ENCODE data around the gene GPC6.

GPC6 gene

GRCh38 chr13:93788456-93788855 is 561.8 kb downstream of the GPC6 start:
- Histone ChIP-seq H3K27me3 (ENCODE audit: low read depth, low read length) (peaks cover 68% of the 10 kb centered on the region), H3K9ac (ENCODE audit: low read length) (no peak overlapping the region), H3K79me2 (ENCODE audit: low read length) (no peaks in the 10 kb centered on the region), H3K4me2 (ENCODE audit: low read length) (no peak overlapping the region), H3K36me3 (replicated peaks; ENCODE audit: low read depth, low read length) (no peaks in the 10 kb centered on the region), H3K27ac (ENCODE audit: low read length) (no peak overlapping the region), H3K9me3 (ENCODE audit: insufficient read depth, low read length) (no peaks in the 10 kb centered on the region), H3K4me3 (ENCODE audit: low read length) (no peak overlapping the region), H2AFZ (ENCODE audit: low read depth, low read length) (no peak overlapping the region), H3K4me1 (ENCODE audit: low read length) (peaks cover 12% of the 10 kb centered on the region; the same call in 1 of the 2 replicates), H4K20me1 (ENCODE audit: insufficient read depth, low read length) (0 out of 2 replicates have a peak, but pooled peaks cover 7% of the 10 kb centered on the region)
- TF ChIP-seq, protein P1, sequence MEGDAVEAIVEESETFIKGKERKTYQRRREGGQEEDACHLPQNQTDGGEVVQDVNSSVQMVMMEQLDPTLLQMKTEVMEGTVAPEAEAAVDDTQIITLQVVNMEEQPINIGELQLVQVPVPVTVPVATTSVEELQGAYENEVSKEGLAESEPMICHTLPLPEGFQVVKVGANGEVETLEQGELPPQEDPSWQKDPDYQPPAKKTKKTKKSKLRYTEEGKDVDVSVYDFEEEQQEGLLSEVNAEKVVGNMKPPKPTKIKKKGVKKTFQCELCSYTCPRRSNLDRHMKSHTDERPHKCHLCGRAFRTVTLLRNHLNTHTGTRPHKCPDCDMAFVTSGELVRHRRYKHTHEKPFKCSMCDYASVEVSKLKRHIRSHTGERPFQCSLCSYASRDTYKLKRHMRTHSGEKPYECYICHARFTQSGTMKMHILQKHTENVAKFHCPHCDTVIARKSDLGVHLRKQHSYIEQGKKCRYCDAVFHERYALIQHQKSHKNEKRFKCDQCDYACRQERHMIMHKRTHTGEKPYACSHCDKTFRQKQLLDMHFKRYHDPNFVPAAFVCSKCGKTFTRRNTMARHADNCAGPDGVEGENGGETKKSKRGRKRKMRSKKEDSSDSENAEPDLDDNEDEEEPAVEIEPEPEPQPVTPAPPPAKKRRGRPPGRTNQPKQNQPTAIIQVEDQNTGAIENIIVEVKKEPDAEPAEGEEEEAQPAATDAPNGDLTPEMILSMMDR (IDR thresholded peaks at IDR 0.05; ENCODE audit: low read depth, low read length) = no peak
- TF ChIP-seq EZH2phosphoT487 (IDR thresholded peaks at IDR 0.05; ENCODE audit: low read depth) = no peak

GRCh38 chr13:93789058-93789457 is 562.5 kb downstream of the GPC6 start:
- Histone ChIP-seq H3K4me2 (ENCODE audit: low read length) (no peak overlapping the region), H3K9ac (ENCODE audit: low read length) (no peak overlapping the region), H3K27me3 (ENCODE audit: low read depth, low read length) (peaks cover 72% of the 10 kb centered on the region), H3K79me2 (ENCODE audit: low read length) (no peaks in the 10 kb centered on the region), H2AFZ (ENCODE audit: low read depth, low read length) (no peak overlapping the region), H3K4me3 (ENCODE audit: low read length) (no peak overlapping the region), H3K9me3 (ENCODE audit: insufficient read depth, low read length) (no peaks in the 10 kb centered on the region), H3K4me1 (ENCODE audit: low read length) (peaks cover 17% of the 10 kb centered on the region), H3K36me3 (replicated peaks; ENCODE audit: low read depth, low read length) (no peaks in the 10 kb centered on the region), H4K20me1 (ENCODE audit: insufficient read depth, low read length) (peaks cover 11% of the 10 kb centered on the region), H3K27ac (ENCODE audit: low read length) (no peak overlapping the region)
- TF ChIP-seq EZH2phosphoT487 (IDR thresholded peaks at IDR 0.05; ENCODE audit: low read depth) = no peak
- TF ChIP-seq, protein P1 (IDR thresholded peaks at IDR 0.05; ENCODE audit: low read depth, low read length) = no peak

DNA sequence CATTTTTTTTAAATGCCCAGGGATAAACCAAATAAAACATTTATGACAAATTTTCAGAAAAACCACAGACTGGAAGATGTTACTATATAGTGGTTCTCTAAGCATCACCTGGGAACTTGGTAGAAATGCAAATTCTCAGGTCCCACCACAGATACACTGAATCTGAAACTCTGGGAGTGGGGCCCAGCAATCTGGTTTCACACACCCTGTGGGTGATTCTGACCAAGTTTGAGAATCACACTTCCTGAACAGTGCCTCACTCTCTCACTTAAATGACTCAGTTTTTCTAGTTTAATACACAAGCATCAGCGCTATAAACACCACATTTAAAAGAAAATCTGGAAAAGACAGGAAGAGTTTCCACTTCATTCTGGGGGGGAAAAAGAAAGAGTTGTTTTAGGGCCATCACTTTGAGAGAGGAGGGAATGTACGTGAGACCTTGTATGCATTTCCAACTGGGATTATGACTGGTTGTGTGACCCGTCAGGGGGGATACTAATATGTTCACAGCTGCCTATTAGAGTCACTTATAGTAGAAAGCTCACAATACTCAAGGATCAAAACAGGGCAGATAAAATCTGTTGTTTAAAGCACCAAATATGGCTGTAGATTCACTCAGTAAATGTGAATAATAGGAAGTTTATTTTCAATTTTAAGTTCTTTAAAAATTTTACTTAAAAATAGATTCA is 567.7 kb downstream of the GPC6 start:
- Histone ChIP-seq H3K79me2 (ENCODE audit: low read length) (no peaks in the 10 kb centered on the region), H3K4me3 (ENCODE audit: low read length) (peak overlapping the region; percentile 36), H3K4me2 (ENCODE audit: low read length) (peak overlapping the region; percentile 69), H3K36me3 (replicated peaks; ENCODE audit: low read depth, low read length) (no peaks in the 10 kb centered on the region), H3K9me3 (ENCODE audit: insufficient read depth, low read length) (no peaks in the 10 kb centered on the region), H3K9ac (ENCODE audit: low read length) (no peak overlapping the region), H2AFZ (ENCODE audit: low read depth, low read length) (no peak overlapping the region), H3K27ac (ENCODE audit: low read length) (no peak overlapping the region), H4K20me1 (ENCODE audit: insufficient read depth, low read length) (peaks cover 27% of the 10 kb centered on the region), H3K4me1 (ENCODE audit: low read length) (peaks cover 45% of the 10 kb centered on the region), H3K27me3 (ENCODE audit: low read depth, low read length) (peaks cover 81% of the 10 kb centered on the region)
- TF ChIP-seq, protein P1 (IDR thresholded peaks at IDR 0.05; ENCODE audit: low read depth, low read length) = no peak
- peak; percentile 99 for TF ChIP-seq EZH2phosphoT487 (IDR thresholded peaks at IDR 0.05; ENCODE audit: low read depth)

DNA sequence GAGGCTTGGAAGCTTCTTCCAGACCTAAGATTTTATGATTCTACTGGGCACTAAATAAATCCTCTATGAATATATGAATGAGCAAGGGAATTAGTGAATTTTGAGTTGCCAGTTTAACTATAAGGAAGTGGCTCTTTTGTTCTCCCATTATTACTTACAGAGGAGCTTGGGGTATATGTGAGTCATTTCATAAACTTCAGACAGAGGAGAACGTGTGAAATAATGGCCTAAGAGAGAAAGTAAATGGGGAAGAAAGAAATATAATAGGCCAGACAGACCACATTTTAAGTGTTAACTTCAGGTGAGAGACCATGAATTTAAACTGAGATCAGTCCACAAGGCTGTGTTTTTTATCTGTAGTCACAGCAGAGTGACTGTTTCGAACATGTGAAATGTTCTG is 570.9 kb downstream of the GPC6 start:
- Histone ChIP-seq H3K9me3 (ENCODE audit: insufficient read depth, low read length) (no peaks in the 10 kb centered on the region), H3K4me1 (ENCODE audit: low read length) (peaks cover 38% of the 10 kb centered on the region), H4K20me1 (ENCODE audit: insufficient read depth, low read length) (peaks cover 33% of the 10 kb centered on the region), H3K27ac (ENCODE audit: low read length) (no peak overlapping the region), H2AFZ (ENCODE audit: low read depth, low read length) (no peak overlapping the region), H3K9ac (ENCODE audit: low read length) (no peak overlapping the region), H3K4me3 (ENCODE audit: low read length) (peak overlapping the region; percentile 6; the same call in 1 of the 2 replicates), H3K4me2 (ENCODE audit: low read length) (peak overlapping the region; percentile 54), H3K36me3 (replicated peaks; ENCODE audit: low read depth, low read length) (no peaks in the 10 kb centered on the region), H3K79me2 (ENCODE audit: low read length) (no peaks in the 10 kb centered on the region), H3K27me3 (ENCODE audit: low read depth, low read length) (peaks cover 81% of the 10 kb centered on the region)
- no peak for TF ChIP-seq EZH2phosphoT487 (IDR thresholded peaks at IDR 0.05; ENCODE audit: low read depth)
- TF ChIP-seq, protein P1 (IDR thresholded peaks at IDR 0.05; ENCODE audit: low read depth, low read length) = no peak
